Astrocyte (in vitro differentiated cells and primary cell): ENCODE results near the gene H6PD.

Source experiments
- EZH2 ChIP-seq: IDR thresholded peaks from 2 replicates; pipeline ENCODE4 v1.6.1; 2012; ENCODE audit warnings: mild to moderate bottlenecking, low read length, inconsistent platforms; ENCODE audit not compliant: insufficient read depth
- TF ChIP-seq, protein P1 (sequence below): IDR thresholded peaks from 2 replicates; pipeline ENCODE4 v1.5.1; 2011; ENCODE audit warnings: low read depth, mild to moderate bottlenecking, inconsistent platforms, low read length, moderate library complexity; ENCODE audit not compliant: insufficient read depth

DNA sequence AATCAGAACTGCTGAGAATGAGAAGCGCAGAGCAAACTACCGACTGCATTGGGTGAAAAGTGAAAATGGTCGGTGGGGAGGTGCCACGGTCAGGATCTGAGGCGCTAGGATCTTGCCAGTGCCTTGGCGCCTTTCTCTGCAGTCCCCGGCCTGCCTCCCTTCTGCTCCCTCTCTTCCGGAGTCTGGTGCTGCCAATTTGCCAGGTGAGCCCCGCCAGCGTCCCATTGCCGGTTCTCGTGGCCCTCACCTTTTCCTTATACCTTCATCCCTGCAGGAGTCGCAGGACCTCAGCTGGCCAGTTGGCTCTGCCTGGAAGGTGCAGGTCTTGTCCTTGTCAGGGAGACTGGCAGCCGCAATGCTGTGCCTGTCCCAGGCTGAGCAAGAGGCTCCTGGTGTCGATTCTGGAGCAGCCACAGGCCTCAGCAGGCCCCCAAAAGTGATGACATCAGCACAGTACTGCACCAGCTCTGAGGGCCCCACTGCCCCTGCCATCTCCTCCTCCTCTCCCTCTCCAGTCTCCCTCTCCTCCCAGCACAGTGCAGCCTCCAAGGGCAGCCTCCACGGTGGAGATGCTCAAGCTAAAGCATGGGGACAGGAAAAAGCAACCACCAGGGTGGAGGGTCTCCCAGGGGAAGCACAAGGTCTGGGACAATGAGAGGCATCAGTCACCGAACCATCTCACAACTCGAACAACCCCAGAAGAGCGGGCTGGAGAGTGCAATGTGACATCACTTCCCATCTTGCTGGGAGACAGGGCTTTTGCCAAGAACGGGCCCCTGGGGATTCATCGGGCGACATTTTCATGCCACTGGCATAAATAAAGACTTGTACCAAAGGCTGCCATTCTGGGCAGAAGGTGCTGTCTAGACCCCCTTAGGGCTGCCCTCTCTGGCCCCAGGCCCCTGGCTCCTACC lies 37.1 kb upstream of the H6PD start:
- TF ChIP-seq, protein P1, sequence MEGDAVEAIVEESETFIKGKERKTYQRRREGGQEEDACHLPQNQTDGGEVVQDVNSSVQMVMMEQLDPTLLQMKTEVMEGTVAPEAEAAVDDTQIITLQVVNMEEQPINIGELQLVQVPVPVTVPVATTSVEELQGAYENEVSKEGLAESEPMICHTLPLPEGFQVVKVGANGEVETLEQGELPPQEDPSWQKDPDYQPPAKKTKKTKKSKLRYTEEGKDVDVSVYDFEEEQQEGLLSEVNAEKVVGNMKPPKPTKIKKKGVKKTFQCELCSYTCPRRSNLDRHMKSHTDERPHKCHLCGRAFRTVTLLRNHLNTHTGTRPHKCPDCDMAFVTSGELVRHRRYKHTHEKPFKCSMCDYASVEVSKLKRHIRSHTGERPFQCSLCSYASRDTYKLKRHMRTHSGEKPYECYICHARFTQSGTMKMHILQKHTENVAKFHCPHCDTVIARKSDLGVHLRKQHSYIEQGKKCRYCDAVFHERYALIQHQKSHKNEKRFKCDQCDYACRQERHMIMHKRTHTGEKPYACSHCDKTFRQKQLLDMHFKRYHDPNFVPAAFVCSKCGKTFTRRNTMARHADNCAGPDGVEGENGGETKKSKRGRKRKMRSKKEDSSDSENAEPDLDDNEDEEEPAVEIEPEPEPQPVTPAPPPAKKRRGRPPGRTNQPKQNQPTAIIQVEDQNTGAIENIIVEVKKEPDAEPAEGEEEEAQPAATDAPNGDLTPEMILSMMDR: no peak
- TF ChIP-seq EZH2: no peak
